Glutamatergic neuron (in vitro differentiated cells): Measurements from ENCODE around the gene GRB10. TPM values are rescaled to one million over a fixed set of nuclear protein-coding genes. Genes with fewer than 3 reads are reported as not detected.

ENCODE experiments used
- DNase-seq: peaks from one replicate; pipeline ENCODE4 v3.0.0; 2022
- H3K27ac Mint-ChIP-seq: one replicate; pipeline ENCODE4 v1.8.0; 2020; ENCODE audit warnings: mild to moderate bottlenecking, mixed read lengths, inconsistent platforms; ENCODE audit not compliant: unreplicated experiment
- H3K27me3 Mint-ChIP-seq: one replicate; pipeline ENCODE4 v1.8.0; 2020; ENCODE audit warnings: mild to moderate bottlenecking, moderate library complexity, mixed read lengths, inconsistent platforms; ENCODE audit not compliant: unreplicated experiment
- H3K36me3 Mint-ChIP-seq: one replicate; pipeline ENCODE4 v1.8.0; 2020; ENCODE audit warnings: mild to moderate bottlenecking, mixed read lengths, inconsistent platforms; ENCODE audit not compliant: unreplicated experiment
- H3K4me1 Mint-ChIP-seq: one replicate; pipeline ENCODE4 v1.8.0; 2020; ENCODE audit warnings: mild to moderate bottlenecking, low read depth, mixed read lengths, inconsistent platforms; ENCODE audit not compliant: unreplicated experiment
- H3K4me3 Mint-ChIP-seq: one replicate; pipeline ENCODE4 v1.8.0; 2020; ENCODE audit warnings: mild to moderate bottlenecking, mixed read lengths, inconsistent platforms; ENCODE audit not compliant: unreplicated experiment
- H3K9me3 Mint-ChIP-seq: one replicate; pipeline ENCODE4 v1.8.0; 2020; ENCODE audit warnings: mild to moderate bottlenecking, moderate library complexity, mixed read lengths, inconsistent platforms; ENCODE audit not compliant: unreplicated experiment
- total RNA-seq: library from RNA; stranded (reverse); fragmentation: NEBNext Ultra II Directional; extraction: Animal tissue kit (Norgen Biotek cat#: 25700); gene quantifications from one replicate; pipeline ENCODE4 v1.2.1, GENCODE V29; 2021; ENCODE audit not compliant: unreplicated experiment
- TF ChIP-seq, protein P1 (sequence below): fragments of 200-600 bp; sonication (generic); IDR thresholded peaks from one replicate; pipeline ENCODE4 v1.5.0; 2021; ENCODE audit not compliant: partially characterized antibody, unreplicated experiment

The GRB10 gene
- total RNA-seq, 1 donor from 2014 or later: 182 TPM

DNA sequence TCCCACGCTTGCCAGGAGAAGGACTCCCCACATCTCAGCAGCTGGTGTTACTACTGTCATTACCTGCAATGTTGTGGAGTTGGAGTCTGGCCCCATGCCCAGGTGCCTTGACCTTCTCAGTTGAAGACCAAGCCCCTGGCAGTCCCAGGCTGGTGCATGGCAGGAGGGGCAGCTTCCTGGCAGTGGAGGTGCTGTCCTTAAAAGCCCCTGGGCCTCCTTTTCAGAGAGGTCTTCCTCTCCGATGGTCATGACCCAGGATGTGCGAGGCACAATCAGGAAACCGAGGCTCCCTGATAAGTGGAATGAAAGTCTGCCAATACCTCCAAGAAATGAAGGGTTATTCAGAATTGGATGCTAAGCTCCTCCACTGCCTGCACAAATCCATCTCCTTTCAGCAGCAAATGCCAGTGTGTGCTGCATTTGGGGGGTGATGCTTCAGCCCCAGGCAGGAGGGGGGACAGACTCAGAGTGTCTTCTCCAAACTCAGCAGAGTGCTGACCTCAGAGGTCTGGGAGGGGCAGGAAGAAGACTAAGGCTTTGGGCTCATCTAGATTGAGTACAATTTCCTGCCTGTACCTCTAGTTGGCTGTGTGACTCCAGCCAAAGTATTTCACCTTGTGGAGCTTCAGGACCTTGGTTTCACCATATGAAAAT is 120.5 kb downstream of the GRB10 start:
- DNase-seq: no peak
- Mint-ChIP-seq H3K4me1 (no peaks in the 10 kb centered on the region), H3K27ac (no peak overlapping the region), H3K27me3 (peaks cover 7% of the 10 kb centered on the region), H3K4me3 (no peak overlapping the region), H3K36me3 (no peaks in the 10 kb centered on the region), H3K9me3 (peaks cover 10% of the 10 kb centered on the region)
- TF ChIP-seq, protein P1, sequence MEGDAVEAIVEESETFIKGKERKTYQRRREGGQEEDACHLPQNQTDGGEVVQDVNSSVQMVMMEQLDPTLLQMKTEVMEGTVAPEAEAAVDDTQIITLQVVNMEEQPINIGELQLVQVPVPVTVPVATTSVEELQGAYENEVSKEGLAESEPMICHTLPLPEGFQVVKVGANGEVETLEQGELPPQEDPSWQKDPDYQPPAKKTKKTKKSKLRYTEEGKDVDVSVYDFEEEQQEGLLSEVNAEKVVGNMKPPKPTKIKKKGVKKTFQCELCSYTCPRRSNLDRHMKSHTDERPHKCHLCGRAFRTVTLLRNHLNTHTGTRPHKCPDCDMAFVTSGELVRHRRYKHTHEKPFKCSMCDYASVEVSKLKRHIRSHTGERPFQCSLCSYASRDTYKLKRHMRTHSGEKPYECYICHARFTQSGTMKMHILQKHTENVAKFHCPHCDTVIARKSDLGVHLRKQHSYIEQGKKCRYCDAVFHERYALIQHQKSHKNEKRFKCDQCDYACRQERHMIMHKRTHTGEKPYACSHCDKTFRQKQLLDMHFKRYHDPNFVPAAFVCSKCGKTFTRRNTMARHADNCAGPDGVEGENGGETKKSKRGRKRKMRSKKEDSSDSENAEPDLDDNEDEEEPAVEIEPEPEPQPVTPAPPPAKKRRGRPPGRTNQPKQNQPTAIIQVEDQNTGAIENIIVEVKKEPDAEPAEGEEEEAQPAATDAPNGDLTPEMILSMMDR: no peak

DNA sequence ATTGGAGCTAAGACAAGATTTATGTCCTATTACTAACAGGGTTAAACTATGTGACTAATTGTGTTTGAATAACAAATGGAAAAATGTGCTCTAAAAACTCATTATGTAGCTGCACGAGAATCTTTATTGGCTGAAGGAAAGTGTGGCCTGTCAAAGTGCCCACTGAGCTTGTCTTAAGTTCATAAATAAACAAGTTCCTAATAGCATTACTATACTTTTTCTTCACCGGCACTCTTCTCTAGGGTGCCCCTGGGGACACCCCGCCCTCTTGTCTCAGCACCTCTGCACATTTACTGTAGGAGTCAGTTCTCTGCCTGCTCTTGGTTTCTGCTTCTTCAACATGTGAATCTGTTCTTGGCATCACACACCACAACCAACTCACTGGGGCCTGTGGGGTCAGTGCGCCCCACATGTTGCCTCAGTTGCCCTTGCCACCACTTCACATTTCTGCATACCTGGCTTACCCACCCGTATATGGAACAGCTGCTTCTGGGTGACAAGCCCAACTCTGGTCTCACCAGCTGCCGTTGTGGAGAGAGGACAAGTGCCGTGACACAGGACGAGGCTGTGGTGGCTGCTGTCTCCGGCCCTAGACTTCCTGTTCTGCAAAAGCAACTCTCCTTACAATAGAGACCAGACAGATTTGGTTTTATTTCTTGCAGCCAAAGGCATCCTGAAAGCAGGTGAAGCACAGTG is 121.2 kb downstream of the GRB10 start:
- Mint-ChIP-seq H3K4me3 (no peak overlapping the region), H3K27me3 (peaks cover 5% of the 10 kb centered on the region), H3K36me3 (no peaks in the 10 kb centered on the region), H3K4me1 (no peaks in the 10 kb centered on the region), H3K27ac (no peak overlapping the region), H3K9me3 (peaks cover 8% of the 10 kb centered on the region)
- DNase-seq: no peak
- TF ChIP-seq, protein P1: no peak

DNA sequence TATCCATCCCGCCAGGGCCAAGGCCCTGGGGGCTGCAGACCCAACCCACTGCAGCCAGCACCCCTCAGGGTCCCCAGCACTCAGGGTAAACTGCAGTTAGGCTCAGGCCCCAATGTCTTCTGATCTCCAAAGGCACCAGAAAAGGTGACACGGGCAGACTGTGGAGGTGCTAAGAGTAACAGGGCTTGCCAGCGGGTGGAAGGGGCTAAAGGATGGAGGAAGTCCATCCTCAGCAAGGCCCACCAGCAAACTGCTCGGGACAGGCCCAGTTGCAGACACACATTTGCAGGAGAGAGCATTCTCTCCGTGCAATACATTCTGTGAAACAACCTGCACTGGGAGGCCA is 121.9 kb downstream of the GRB10 start:
- Mint-ChIP-seq H3K36me3 (no peaks in the 10 kb centered on the region), H3K4me1 (no peaks in the 10 kb centered on the region), H3K9me3 (peaks cover 7% of the 10 kb centered on the region), H3K27ac (no peak overlapping the region), H3K4me3 (no peak overlapping the region), H3K27me3 (peaks cover 5% of the 10 kb centered on the region)
- no peak for DNase-seq
- TF ChIP-seq, protein P1: no peak

DNA sequence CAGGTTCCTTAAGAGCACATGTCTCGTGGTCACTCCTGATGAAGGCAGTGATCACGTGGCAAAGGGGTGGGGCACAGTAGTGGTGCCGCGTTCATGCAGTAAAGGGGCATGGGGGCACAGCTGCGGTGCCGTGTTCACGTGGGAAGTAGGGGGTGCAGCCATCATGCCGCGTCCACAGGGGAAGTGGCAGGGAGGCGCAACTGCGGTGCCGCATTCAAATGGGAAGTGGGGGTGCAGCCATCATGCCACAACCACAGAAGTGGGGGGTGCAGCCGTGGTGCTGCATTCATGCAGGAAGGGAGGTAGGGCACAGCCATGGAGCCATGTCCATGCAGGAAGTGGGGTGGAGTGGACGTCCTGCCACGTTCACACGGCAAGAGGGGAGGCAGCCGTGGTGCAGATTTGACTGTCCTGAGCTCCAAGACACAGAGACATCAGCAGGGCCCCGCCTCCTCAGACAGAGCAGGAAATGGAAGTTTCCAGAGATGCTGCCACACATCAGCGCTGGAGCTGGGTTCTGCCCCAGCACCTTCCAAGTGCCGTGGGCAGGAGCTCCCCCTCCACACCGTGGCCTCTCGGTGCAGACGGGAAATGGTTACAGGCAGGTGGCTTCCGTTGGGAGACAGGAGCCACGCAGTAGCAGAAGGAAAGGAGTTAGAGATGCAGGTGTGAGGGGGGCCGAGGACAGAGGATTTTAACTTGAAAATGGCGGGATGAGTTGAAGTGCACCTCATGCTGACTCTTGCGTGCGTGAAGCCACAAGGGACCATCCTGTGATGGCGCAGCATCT is 122.5 kb downstream of the GRB10 start:
- H3K36me3 Mint-ChIP-seq: no peaks in the 10 kb centered on the region
- no peak for DNase-seq
- H3K4me3 Mint-ChIP-seq: no peak overlapping the region
- H3K27ac Mint-ChIP-seq: peak overlapping the region; percentile 59
- peaks cover 7% of the 10 kb centered on the region for H3K27me3 Mint-ChIP-seq
- peaks cover 2% of the 10 kb centered on the region for H3K4me1 Mint-ChIP-seq
- TF ChIP-seq, protein P1: no peak
- H3K9me3 Mint-ChIP-seq: peaks cover 7% of the 10 kb centered on the region
